Measurements from ENCODE around the gene CUL9.
A peak's percentile ranks its signal among the peaks of the same experiment; 100 is the strongest.

The CUL9 gene

GRCh38 chr6:43193929-43194328 lies 11.9 kb downstream of the CUL9 start:
- no peak for DNase-seq

- no peak for DNase-seq
Measured at GRCh38 chr6:43196337-43196736, 14.3 kb downstream of the CUL9 start.

- DNase-seq: no peak
Measured at GRCh38 chr6:43199912-43200311, 17.9 kb downstream of the CUL9 start.

- no peak for DNase-seq
Measured at GRCh38 chr6:43200541-43200940, 18.5 kb downstream of the CUL9 start.

GRCh38 chr6:43202451-43202850 lies 20.5 kb downstream of the CUL9 start:
- DNase-seq: no peak

- no peak for DNase-seq
Measured at GRCh38 chr6:43203029-43203717, 21.2 kb downstream of the CUL9 start.

- no peak for DNase-seq
Measured at GRCh38 chr6:43203718-43204095, 21.7 kb downstream of the CUL9 start.

- DNase-seq: no peak
Measured at GRCh38 chr6:43204271-43205105, 22.5 kb downstream of the CUL9 start.

- no peak for DNase-seq
Measured at GRCh38 chr6:43205849-43206248, 23.9 kb downstream of the CUL9 start.

- DNase-seq: no peak
Measured at GRCh38 chr6:43207286-43207685, 25.3 kb downstream of the CUL9 start.

GRCh38 chr6:43211955-43212354 lies 30.0 kb downstream of the CUL9 start:
- no peak for DNase-seq

- no peak for DNase-seq
Measured at GRCh38 chr6:43213431-43213830, 31.4 kb downstream of the CUL9 start.

GRCh38 chr6:43215066-43215465 lies 33.1 kb downstream of the CUL9 start:
- DNase-seq: no peak

GRCh38 chr6:43216200-43216599 lies 34.2 kb downstream of the CUL9 start:
- no peak for DNase-seq

- no peak for DNase-seq
Measured at GRCh38 chr6:43217351-43217750, 35.4 kb downstream of the CUL9 start.

GRCh38 chr6:43219119-43219518 lies 37.1 kb downstream of the CUL9 start:
- peak in 2 of 58 donors; percentile 11 to 13 for DNase-seq

- DNase-seq: no peak
Measured at GRCh38 chr6:43219814-43220213, 37.8 kb downstream of the CUL9 start.

GRCh38 chr6:43220439-43220951 lies 38.5 kb downstream of the CUL9 start:
- DNase-seq: no peak

- peak in 30 of 58 donors; percentile 6 to 67 (median 34) for DNase-seq
Measured at GRCh38 chr6:43221046-43221972, 39.3 kb downstream of the CUL9 start.

GRCh38 chr6:43222418-43223059 lies 40.5 kb downstream of the CUL9 start:
- DNase-seq: no peak

GRCh38 chr6:43223175-43223574 lies 41.2 kb downstream of the CUL9 start:
- no peak for DNase-seq
